Right forelimb (tissue), 1 donor: ENCODE data around the gene TECTB.

Experiments used
- DNase-seq: peaks from one replicate; pipeline ENCODE4 v3.0.0-alpha.2; 2018

TECTB gene

DNA sequence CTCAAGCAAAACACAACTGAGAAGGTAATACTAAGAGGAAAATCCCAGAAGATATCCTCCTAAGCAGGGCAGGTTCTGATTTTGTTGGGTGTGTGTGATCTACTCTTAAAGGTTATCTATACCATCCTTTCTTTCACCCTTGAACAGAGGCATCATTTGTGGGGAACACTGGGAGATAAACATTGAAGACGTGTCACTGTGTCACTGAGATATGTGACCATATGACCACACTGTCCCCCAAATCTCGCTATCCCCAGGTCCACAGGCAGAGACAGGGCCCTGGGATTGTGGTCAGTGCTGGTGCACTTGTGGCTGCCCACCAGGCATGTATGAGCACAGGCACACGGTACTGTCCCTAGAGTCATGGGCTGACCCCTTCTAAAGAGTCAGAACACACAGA lies 30.0 kb downstream of the TECTB start:
- DNase-seq, result no peak

GRCh38 chr10:112313911-112314310 lies 30.7 kb downstream of the TECTB start:
- no peak for DNase-seq

- peak; percentile 79 for DNase-seq
Observed at GRCh38 chr10:112314822-112315474, 31.7 kb downstream of the TECTB start.

DNA sequence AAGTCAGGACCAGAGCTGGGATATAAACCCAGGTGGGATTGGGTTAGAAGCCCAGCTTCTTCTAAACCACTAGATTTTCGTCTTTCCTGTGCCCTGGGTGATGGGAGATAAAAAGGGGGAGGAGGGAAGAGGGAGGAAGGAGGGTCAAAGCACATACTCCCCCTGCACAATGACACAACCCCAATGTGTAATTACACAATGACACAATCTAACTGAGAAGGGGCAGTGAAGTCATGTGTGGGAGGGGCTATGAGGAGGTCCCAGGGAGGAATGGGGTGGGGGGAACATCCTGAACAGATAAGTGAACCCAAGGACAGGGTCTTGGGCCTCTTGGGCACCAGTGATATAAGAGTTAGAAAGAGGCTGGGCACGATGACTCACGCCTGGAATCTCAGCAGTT lies 44.5 kb downstream of the TECTB start:
- no peak for DNase-seq

GRCh38 chr10:112330162-112330561 lies 47.0 kb downstream of the TECTB start:
- DNase-seq, result no peak

- no peak for DNase-seq
Observed at GRCh38 chr10:112330607-112331160, 47.5 kb downstream of the TECTB start.

DNA sequence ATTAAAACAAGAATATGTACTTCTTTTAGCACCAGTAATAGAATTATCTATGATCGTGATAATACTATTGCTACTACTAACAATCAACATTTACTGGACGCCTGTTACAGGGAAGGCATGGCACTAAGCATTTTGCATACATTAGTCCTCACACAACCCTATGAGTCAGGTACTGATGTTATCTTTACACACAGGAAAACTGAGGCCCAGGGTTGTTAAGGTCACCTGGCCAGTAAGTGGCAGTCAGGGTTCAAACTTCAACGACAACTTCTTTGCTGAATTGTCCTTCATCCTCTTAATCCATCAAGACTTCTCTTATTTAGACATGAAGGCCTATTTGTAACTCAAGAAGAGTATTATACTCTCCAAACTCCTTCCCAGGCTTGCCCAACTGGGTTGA lies 48.8 kb downstream of the TECTB start:
- no peak for DNase-seq

DNA sequence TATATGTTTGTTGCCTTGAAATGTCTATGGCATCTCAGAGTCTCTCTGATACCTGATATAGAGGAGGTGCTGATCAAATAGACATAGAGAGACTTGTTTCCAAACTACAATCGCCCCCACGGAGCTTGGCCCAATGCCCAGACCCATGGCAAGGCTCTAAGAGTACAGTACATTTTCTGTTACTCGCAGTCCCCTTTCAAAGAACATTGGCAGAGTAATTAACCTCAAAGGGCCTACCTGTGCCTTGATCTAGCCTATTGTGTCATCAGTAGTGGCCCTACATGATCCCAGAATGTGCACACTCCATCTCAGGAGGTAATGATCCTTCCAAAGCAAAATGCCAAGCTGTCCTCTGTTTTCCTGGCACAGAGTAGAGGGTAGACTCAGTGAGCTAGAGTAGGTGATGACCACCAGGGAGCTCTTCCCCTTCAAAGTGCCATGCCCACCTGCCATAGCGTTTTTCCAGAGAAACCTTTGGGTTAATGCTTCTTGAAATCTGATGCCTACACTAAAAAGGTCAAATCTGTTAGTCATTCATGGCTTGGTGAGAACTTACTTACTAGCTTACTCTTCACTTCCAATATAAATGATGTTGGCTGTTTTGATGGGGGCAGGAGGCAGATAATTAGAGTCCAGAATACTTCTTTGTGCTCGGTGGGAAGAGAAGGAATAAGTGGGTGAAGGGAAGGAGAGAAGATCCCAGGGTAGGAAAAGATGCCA lies 49.5 kb downstream of the TECTB start:
- no peak for DNase-seq

DNA sequence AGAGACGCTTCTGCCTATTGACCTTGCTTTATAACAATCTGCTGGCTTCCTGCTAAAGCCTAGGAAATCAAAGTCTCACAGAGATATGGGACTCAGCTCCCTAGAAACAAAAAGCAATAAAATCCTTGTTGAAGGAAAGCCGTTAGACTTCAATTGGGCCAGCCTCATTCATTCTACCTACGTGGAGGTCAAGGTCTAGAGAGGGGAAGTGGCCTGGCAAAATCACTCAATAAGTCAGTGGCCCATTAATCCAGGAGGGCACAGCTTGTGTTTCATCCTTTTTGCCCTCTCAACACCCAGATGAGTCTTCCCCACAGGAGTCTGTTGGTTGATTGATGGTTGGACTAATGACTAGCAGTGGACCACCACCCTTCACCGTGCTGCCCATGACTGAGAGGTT lies 50.3 kb downstream of the TECTB start:
- no peak for DNase-seq

DNA sequence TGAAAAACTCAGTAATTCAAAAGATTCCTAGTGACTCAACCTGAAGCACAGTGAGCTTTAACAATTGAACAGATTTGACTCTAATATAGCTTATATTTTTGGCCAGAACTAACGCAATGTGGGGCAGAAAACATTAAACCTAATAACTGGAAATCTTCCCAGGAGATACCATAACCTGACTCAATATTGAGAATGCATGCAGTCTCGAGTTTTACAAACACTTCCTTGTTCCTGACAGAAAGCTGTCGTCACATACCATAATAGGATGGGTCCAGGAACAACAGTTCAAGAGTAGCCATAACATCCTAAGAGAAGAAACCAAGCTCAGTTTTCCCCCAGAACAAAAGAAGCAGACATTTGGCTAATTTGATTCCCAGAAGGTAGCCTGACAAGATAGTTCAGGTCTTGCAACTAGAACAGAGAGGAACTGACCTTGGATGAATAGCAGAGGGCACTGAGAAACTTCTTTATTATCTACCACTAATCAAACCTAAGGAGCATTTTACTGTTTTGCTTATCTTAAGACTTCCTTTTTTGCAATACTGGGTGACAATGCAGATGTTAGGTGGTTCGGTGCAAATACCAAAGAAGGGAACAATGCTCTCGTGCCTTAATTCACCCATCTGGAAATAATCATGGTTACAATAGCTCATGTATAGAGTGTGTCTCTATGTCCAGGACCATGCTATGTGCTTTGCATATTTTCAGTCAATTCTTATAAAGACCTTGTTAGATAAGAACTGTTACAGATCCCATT lies 52.1 kb downstream of the TECTB start:
- DNase-seq, result no peak

DNA sequence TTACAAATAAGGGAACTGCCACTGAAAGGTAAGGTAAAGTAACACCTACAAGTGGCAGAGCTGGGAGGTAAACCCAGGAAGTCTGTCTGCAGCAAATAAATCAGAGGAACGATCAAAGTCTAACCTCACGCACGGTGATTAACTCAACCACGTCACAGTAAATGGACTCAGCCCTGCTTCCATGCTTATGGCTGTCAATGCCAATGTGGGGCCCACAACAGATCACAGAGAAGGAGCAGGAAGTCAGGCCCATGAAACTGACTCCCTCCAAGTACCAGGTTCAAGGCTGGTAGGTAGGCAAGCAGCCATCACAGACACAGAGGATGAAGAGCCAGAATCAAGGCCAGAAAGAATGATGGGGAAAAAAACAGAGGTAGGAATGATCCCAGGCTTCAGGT lies 52.7 kb downstream of the TECTB start:
- no peak for DNase-seq

DNA sequence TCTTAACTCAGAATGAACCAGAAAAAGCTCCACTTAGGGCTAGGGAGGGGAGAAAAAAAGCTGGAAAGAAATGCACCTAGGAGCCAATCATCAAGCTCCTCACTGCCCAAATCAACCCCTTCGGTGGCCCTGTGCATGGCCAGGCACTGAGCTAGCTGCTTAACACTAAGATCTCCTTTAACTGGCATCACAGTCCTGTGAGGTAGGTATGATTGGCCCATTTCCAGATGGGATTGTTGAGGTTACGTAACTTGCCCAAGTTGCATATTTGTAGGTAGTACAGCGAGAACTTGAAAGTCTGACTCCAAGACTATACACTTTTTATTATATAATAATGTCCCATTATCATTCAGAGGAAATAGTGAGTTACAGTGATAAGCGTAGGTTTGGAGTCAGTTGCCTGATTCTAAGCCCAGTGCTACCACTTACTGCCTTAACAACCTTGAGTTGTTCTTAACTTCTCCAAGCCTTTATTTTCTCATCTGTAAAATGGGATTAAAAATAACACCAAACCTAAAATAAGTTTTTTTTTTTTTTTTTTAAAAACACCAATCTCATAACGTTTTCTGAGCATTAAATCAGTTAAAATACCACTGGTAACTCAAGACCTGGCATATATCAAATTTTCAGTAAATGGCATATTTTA lies 53.5 kb downstream of the TECTB start:
- DNase-seq, result no peak

GRCh38 chr10:112338957-112339356 lies 55.8 kb downstream of the TECTB start:
- no peak for DNase-seq

DNA sequence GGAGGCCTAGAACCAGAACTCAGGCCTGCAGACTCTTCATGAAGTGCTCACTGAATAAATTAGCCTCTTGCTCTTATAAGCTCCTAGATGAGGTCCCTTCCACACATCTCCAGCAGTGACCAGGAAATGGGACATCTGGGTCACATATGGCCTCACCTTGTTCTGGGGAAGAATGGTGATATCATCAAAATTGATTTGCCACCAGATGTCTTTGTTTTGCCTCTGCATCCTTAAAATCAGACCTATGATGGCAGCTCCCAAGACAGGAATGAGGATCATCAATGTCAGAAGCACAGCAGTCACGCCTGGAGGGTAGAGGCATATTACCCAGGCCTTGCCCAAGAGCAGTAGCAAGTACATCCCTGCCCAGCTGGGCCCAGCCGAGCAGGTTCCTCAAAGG lies 57.4 kb downstream of the TECTB start:
- no peak for DNase-seq

DNA sequence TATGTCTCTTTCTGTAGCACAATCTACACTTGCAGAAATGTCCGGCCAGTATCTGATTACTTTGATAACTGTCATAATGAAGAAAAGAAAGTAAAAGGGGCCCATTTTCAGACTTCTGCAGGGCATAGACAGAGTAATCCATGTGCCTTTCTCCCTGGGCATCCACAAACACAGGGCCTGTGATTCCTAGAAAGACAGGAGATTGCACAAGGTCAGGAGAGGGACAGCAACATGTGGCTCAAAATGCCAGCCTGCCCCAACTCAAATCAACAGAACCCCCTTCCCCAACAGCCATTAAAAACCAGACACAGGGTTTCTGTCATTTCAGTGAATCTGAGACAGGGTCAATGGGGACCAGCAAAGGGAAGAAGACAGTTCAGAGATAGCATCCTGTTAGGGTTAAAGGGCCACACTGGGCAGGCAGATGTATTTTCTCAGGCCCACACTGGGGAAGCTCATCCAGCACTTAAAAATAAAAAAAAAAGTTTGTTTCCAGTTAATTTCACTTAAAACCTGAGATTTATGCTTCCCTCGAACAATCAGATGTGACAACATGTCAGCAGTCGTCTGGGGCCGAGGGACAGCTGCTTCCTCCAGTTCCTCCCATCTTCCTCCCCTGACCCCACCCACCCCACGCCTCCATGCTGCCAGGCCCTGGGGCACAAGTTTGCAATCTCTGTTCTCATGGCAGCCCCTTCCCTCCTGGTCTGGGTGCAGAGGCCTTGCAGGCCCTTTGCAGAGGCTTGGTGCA lies 60.0 kb downstream of the TECTB start:
- DNase-seq, result no peak

DNA sequence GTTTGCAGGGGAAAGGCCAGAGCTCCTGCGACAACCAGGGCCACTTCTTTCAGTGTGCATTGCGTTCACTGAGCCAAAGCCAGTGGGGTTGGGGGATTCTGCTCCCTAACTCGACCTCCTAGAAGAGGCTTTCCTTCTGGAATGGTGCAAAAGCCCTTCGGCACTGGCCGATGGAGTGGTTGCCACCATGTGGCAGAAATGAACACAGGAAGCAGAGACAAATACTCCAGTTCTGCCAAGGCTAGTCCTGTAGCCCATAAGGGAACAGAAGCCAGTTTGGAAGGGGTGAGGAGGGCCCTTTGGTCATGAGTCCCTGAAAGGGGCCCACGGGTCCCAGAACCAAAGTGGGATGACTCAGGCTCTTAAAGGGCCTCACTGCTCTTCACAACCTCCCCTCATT lies 61.1 kb downstream of the TECTB start:
- no peak for DNase-seq

GRCh38 chr10:112345202-112345601 lies 62.0 kb downstream of the TECTB start:
- DNase-seq, result no peak

GRCh38 chr10:112345743-112346142 lies 62.5 kb downstream of the TECTB start:
- DNase-seq, result no peak

DNA sequence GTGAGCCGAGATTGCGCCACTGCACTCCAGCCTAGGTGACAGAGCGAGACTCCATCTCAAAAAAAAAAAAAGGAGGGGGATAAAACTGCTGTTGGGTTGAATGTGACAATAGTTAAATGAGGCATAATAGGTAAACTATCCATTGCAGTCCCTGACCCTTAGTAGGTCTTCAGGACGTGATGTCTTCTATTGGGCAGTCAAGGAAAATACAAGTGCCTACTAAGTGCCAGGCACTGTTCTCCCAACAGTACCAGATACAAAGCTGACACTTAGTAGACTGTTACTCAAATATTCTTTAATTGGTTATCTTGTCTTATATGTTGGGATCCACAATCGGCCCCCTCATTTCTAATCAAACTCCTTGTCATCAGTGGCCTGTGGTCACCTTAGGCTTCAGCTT lies 63.6 kb downstream of the TECTB start:
- no peak for DNase-seq

DNA sequence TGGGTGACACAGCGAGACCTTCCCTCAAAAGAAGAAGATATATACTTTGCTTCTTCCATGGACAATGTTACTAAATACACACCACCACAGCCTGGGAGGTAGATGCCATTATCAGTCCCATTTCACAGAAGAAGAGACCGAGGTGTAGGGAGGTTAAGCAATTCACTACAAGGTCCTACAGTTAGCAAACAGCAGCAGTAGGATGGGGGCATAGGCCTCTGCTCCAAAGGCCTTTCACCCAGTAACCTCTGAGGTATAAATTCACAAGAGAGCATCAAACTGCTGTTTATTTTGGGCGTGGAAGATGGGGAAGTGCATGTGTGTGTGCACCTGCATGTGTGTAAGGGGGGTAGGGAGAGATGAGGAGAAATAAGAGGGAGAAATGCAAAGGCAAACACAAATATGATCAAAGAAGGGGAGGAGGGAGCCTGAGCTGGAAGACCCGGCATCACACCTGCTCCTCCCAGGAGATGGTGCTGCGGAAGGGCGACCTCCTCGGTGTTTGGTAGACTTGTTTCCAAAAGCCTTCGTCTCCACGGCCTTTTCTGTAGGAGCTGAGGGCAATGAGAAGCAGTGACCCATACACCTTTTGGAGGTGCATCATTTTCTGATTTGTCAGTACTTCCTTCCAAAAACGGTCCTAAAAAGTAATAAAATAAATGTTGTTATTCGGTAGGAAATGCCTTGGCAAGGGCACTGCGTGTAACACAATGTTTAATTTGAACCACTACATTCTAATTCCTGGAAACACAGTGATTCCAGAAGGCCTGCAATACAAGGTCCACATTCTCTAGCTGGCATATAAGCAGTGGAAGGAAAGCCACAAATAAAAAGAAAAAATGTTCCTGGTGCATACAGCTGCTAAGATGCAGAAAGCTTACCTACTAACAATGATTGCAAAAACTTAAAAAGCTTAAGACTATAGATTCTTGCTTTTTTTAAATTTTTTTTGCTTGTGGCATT lies 64.8 kb downstream of the TECTB start:
- no peak for DNase-seq

- no peak for DNase-seq
Observed at GRCh38 chr10:112348759-112349158, 65.6 kb downstream of the TECTB start.
